ENCODE measurements around the gene LSM2. TPM values are rescaled to one million over a fixed set of nuclear protein-coding genes. Genes with fewer than 3 reads are reported as not detected.
"Not testable (repeated sequence)": the region's sequence is repeated elsewhere in the genome, so short reads cannot be mapped to it uniquely, and the experiment has no call there.

LSM2 gene
- total RNA-seq (2014; rRNA removed; shearing (Covaris generic)) (65.2 and 78.4 TPM in 2 replicates), total RNA-seq (2022) (78.0 and 82.6 TPM in 2 replicates), Bru-seq, nascent RNA (percentile 65 among the genes with signal in this experiment), BruChase-seq, experiment 1, labeled RNA remaining after a 6-hour chase (percentile 77 among the genes with signal in this experiment), BruChase-seq, experiment 2, labeled RNA remaining after a 2-hour chase (percentile 70 among the genes with signal in this experiment)
- long read RNA-seq, transcript LSM2-208 (5 exons, 876 nt) = major isoform, 48 of 63 reads
- long read RNA-seq, partial matches to known transcripts = 3 of 63 reads
- long read RNA-seq, other reads (novel, unspliced or antisense) = 8 of 63 reads

DNA sequence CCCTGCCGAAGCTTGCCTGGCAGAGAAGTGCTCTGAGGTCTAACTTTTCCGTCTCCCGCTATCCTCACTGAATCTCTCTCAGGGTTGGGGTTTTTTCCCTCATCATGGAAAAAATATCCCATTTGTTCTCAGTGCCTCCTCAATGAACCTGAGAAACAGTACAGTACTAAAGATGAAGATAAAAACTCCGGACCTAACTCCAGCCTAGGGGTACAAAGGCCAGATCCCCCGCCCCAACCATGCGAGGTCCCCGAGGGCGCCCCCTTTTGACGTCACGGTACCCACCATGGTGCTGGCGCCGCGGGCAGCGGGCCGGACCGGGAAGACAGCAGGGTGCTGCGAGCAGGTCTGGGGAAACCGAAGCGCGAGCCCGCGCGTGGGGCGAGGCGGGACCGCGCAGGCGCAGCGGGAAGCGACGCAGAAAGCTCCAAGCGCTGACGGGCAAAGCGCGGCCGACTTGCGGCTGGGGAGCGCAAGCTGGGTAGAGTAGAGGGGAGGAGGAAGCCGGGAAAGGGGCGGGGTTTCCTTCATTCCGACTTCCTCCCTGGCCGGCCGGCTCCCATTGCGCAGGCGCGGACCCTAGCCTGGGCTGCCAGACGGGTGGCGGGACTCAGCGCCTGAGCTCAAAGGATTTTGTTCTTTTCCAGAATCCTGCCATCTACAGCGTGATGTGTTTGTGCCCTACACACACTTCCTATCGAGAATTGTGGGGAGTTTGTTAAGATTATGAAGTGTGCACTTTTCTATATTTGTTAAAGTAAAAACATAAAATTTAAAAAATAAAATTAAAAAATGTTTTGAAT lies at the start of gene LSM2:
Gene LSM2 (minus strand): TSS at position 497 of the 803 bp plus-strand sequence. CDS start 209 bp downstream, at position 288.
- Histone ChIP-seq H3K4me1 (ENCODE audit: insufficient read depth, low read length, poor library complexity, severe bottlenecking) (peaks cover 13% of the 10 kb centered on the region), H3K36me3 (ENCODE audit: insufficient read depth, low read length) (peaks cover 22% of the 10 kb centered on the region), H3K9me2 (ENCODE audit: insufficient read depth, low read length) (no peaks in the 10 kb centered on the region), H3K79me2 (ENCODE audit: insufficient read depth, low read depth, low read length) (peaks cover 19% of the 10 kb centered on the region), H3K9me3 (ENCODE audit: low read length) (no peaks in the 10 kb centered on the region), H3K27ac (ENCODE audit: low read depth, low read length, poor library complexity, severe bottlenecking) (peak within 1 kb of the TSS; percentile 63), H4K20me1 (ENCODE audit: insufficient read depth, low read length) (no peaks in the 10 kb centered on the region), H3K4me3 (ENCODE audit: low read depth, low read length, poor library complexity, severe bottlenecking) (peak within 1 kb of the TSS; percentile 85), H2AFZ (ENCODE audit: low read length) (peak within 1 kb of the TSS; percentile 80), H3K4me2 (ENCODE audit: low read length) (peak within 1 kb of the TSS; percentile 81)
- no TSS peak for BruUV-seq (replicated peaks)
- TF ChIP-seq, protein P1, sequence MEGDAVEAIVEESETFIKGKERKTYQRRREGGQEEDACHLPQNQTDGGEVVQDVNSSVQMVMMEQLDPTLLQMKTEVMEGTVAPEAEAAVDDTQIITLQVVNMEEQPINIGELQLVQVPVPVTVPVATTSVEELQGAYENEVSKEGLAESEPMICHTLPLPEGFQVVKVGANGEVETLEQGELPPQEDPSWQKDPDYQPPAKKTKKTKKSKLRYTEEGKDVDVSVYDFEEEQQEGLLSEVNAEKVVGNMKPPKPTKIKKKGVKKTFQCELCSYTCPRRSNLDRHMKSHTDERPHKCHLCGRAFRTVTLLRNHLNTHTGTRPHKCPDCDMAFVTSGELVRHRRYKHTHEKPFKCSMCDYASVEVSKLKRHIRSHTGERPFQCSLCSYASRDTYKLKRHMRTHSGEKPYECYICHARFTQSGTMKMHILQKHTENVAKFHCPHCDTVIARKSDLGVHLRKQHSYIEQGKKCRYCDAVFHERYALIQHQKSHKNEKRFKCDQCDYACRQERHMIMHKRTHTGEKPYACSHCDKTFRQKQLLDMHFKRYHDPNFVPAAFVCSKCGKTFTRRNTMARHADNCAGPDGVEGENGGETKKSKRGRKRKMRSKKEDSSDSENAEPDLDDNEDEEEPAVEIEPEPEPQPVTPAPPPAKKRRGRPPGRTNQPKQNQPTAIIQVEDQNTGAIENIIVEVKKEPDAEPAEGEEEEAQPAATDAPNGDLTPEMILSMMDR (conservative IDR thresholded peaks at IDR 0.05; ENCODE audit: low read length) = peak; percentile 70
- no peak for TF ChIP-seq EZH2phosphoT487 (IDR thresholded peaks at IDR 0.05; ENCODE audit: borderline replicate concordance, low read depth, low read length)
- DNase-seq (ENCODE audit: low spot score) = peak; percentile 95
- intact Hi-C loops (cut with micrococcal nuclease; ENCODE audit: unreplicated experiment) = no loop called here
- ChIA-PET POLR2A (interaction anchor here (0.6 to 2.3 kb wide), 19 partner anchors 8 to 1149 kb away, joined by 3 to 12 read pairs (median 5); partner anchors contain the start of genes C6orf47, CLIC1, GPANK1 and HSPA1A), CTCF (ENCODE audit: unreplicated experiment) (interaction anchor here (0.6 to 1.3 kb wide), 6 partner anchors 9 to 405 kb away, joined by 3 to 4 read pairs (median 3); no protein-coding TSS in a partner anchor)

DNA sequence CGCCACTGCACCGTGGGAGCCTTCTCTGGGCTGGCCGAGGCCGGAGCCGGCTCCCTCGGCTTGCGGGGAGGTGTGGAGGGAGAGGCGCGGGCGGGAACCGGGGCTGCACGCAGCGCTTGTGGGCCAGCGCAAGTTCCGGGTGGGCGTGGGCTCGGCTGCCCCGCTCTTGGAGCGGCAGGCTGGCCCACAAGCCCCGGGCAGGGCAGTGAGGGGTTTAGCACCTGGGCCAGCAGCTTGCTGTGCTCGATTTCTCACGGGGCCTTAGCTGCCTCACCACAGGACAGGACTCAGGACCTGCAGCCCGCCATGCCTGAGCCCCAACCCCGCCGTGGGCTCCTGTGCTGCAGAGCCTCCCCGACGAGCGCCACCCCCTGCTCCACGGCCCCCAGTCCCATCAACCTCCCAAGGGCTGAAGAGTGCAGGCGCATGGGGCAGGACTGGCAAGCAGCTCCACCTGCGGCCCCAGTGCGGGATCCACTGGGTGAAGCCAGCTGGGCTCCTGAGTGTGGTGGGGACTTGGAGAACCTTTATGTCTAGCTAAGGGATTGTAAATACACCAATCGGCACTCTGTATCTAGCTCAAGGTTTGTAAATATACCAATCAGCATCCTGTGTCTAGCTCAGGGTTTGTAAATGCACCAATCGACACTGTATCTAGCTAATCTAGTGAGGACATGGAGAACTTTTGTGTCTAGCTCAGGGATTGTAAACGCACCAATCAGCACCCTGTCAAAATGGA lies 45.4 kb upstream of the LSM2 start:
- H3K4me1 ChIP-seq (ENCODE audit: insufficient read depth, low read length, poor library complexity, severe bottlenecking); H3K4me3 ChIP-seq (ENCODE audit: low read depth, low read length, poor library complexity, severe bottlenecking); H3K79me2 ChIP-seq (ENCODE audit: insufficient read depth, low read depth, low read length); H3K27ac ChIP-seq (ENCODE audit: low read depth, low read length, poor library complexity, severe bottlenecking); H3K4me2 ChIP-seq (ENCODE audit: low read length); H3K36me3 ChIP-seq (ENCODE audit: insufficient read depth, low read length); H4K20me1 ChIP-seq (ENCODE audit: insufficient read depth, low read length); intact Hi-C loops (cut with micrococcal nuclease; ENCODE audit: unreplicated experiment); DNase-seq (ENCODE audit: low spot score); BruUV-seq (replicated peaks); H2AFZ ChIP-seq (ENCODE audit: low read length); CTCF ChIA-PET (ENCODE audit: unreplicated experiment); H3K9me2 ChIP-seq (ENCODE audit: insufficient read depth, low read length); H3K9me3 ChIP-seq (ENCODE audit: low read length): not testable (repeated sequence)
- POLR2A ChIA-PET = interaction anchor here (1.0 to 1.2 kb wide), 2 partner anchors 11 to 46 kb away, joined by 3 to 6 read pairs; partner anchors contain the start of genes EHMT2 and NEU1

DNA sequence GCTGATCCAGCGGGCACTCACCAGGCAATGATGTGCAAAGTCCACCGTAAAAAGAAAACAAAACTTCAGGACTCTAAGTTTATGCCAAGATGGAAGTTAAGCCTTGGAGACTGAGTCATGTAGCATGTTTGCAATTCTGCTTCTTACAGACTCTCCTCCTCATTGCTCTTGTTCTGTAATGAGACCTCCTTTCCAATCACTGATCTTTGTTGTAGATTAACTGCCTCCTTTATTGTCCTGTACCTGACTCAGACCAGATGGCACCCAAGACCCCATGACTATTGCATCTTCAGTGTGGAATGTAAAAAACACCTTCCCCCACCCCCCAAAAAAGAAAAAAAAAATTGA lies 44.7 kb upstream of the LSM2 start:
- ChIA-PET CTCF (ENCODE audit: unreplicated experiment) (no interaction called here), POLR2A (interaction anchor here (1.0 kb wide), 2 partner anchors 11 to 19 kb away, joined by 3 to 7 read pairs; partner anchors contain the start of gene NEU1)
- Histone ChIP-seq H3K9me3 (ENCODE audit: low read length) (0 out of 2 replicates have a peak, but pooled peaks cover 3% of the 10 kb centered on the region), H3K4me3 (ENCODE audit: low read depth, low read length, poor library complexity, severe bottlenecking) (no peak overlapping the region), H3K79me2 (ENCODE audit: insufficient read depth, low read depth, low read length) (no peaks in the 10 kb centered on the region), H3K27ac (ENCODE audit: low read depth, low read length, poor library complexity, severe bottlenecking) (no peak overlapping the region), H3K4me2 (ENCODE audit: low read length) (no peak overlapping the region), H2AFZ (ENCODE audit: low read length) (no peak overlapping the region), H3K4me1 (ENCODE audit: insufficient read depth, low read length, poor library complexity, severe bottlenecking) (no peaks in the 10 kb centered on the region), H4K20me1 (ENCODE audit: insufficient read depth, low read length) (no peaks in the 10 kb centered on the region), H3K9me2 (ENCODE audit: insufficient read depth, low read length) (no peaks in the 10 kb centered on the region), H3K36me3 (ENCODE audit: insufficient read depth, low read length) (no peaks in the 10 kb centered on the region)
- intact Hi-C loops (cut with micrococcal nuclease; ENCODE audit: unreplicated experiment) = no loop called here
- BruUV-seq (replicated peaks) = no TSS peak
- TF ChIP-seq EZH2phosphoT487 (IDR thresholded peaks at IDR 0.05; ENCODE audit: borderline replicate concordance, low read depth, low read length) = no peak
- TF ChIP-seq, protein P1 (conservative IDR thresholded peaks at IDR 0.05; ENCODE audit: low read length) = no peak
- no peak for DNase-seq (ENCODE audit: low spot score)
